Heart right ventricle (tissue), 16 donors: ENCODE results near the gene HELZ. TPM values are rescaled to one million over a fixed set of nuclear protein-coding genes. Genes with fewer than 3 reads are reported as not detected.

Experiments used
- ATAC-seq, 8 donors: fragments of 200-7000 bp; cut with Tn5 transposase; one replicate each; pipeline ENCODE4 v1.9.1; 2020; ENCODE audit warnings: mild to moderate bottlenecking in 8 of 8, moderate library complexity in 8 of 8, moderate number of reproducible peaks in 1 of 8
- DNase-seq, 2 donors: peaks; one replicate each; pipeline ENCODE4 v3.0.0-alpha.2; 2020
- H3K27ac ChIP-seq, 10 donors: fragments of 200-600 bp; sonication (generic) in 2 of 10; one replicate each; pipeline versions ENCODE4 v1.5.0 to v1.8.0; 2020 to 2022; ENCODE audit warnings: mild to moderate bottlenecking in 3 of 10
- H3K27me3 ChIP-seq, 7 donors: fragments of 200-600 bp; one replicate each; pipeline ENCODE4 v1.8.0; 2021 to 2022; ENCODE audit warnings: mild to moderate bottlenecking in 2 of 7
- H3K36me3 ChIP-seq, 9 donors: fragments of 200-600 bp; sonication (generic) in 1 of 9; one replicate each; pipeline versions ENCODE4 v1.5.0 to v1.8.0; 2020 to 2022; ENCODE audit warnings: mild to moderate bottlenecking in 2 of 9
- H3K4me1 ChIP-seq, 9 donors: fragments of 200-600 bp; sonication (generic) in 1 of 9; one replicate each; pipeline versions ENCODE4 v1.5.0 to v1.8.0; 2020 to 2022; ENCODE audit warnings: mild to moderate bottlenecking in 4 of 9
- H3K4me3 ChIP-seq, 10 donors: fragments of 200-600 bp; sonication (generic) in 2 of 10; one replicate each; pipeline versions ENCODE4 v1.5.0 to v1.8.0; 2020 to 2022; ENCODE audit warnings: mild to moderate bottlenecking in 7 of 10, moderate library complexity in 2 of 10
- H3K9me3 ChIP-seq, 11 donors: fragments of 200-600 bp in 10 of 11; sonication (generic) in 2 of 11; one replicate each; pipeline versions ENCODE4 v1.5.0 to v1.8.0; 2013 to 2022; ENCODE audit warnings: mild to moderate bottlenecking in 2 of 11, control low read depth in 1 of 11, moderate library complexity in 1 of 11
- WGBS, 2 donors: extraction: QIAGEN DNeasy Blood & Tissue Kit; methylation state at CpG; one replicate each; pipeline ENCODE4 v1.1.7; 2013; ENCODE audit warnings: inconsistent platforms in 1 of 2; 5-methylcytosine and 5-hydroxymethylcytosine counted together
- intact Hi-C, 10 donors: fragments of 100-400 bp; cut with DNase I; formaldehyde crosslinking; loops; one replicate each; pipeline versions ENCODE4 v1.11.1 to v1.14.2; 2022
- polyA plus RNA-seq, 2 donors: library from polyadenylated mRNA; stranded (reverse); fragments of 200-250 nt; gene quantifications; one replicate each; pipeline ENCODE4 v1.2.3, GENCODE V29; 2013
- total RNA-seq, 10 donors: library from RNA; stranded (reverse); fragmentation: NEBNext Ultra II Directional in 3 of 10; extraction: Animal tissue kit (Norgen Biotek cat#: 25700) in 3 of 10; gene quantifications; one replicate each; pipeline versions ENCODE4 v1.2.1 to v1.2.4, GENCODE V29; 2021 to 2023
- TF ChIP-seq, protein P1 (sequence below), 9 donors: fragments of 200-600 bp; sonication (generic) in 2 of 9; IDR thresholded peaks; one replicate each; pipeline versions ENCODE4 v1.5.0 to v1.8.0; 2021 to 2022; ENCODE audit warnings: antibody characterized with exemption in 9 of 9, mild to moderate bottlenecking in 5 of 9, moderate library complexity in 1 of 9
- donor health status: Arrhythmogenic right ventricular cardiomyopathy.
- donor health status: ischemic (EF 13 %, LVEDD 7.1; RV severe dilation, severe dysfunction).
- donor health status: healthy with polysubstance abuse.
- donor health status: DM: no; HTN: yes; CAD: no.
- donor health status: DM: no; HTN: no; CAD: no.
- donor health status: ischemic (EF 25% LVEDD 6.9; RV normal size, moderate dysfunction).
- donor health status: ischemic (EF 25% LVEDD 5.7; RV mildly dilated, moderate dysfunction).
- donor health status: healthy.
- donor health status: DM: yes; HTN: yes; CAD: no.
- donor health status: Ischemic cardiomyopathy.
- donor health status: ischemic (EF 35%, LVEDD 5.7; RV mildly dilated, moderate dysfunction).
- donor health status: nonischemic (EF 11% LVEDD 7.7; RV severe dilation, severe dysfunction).
- donor health status: DM: yes; HTN: yes; CAD: no.
- donor health status: PGD.
- donor health status: ischemic (EF 29% LVEDD 5.4; RV normal size, mild dysfunction).
- donor health status: nonischemic (EF 23%, LVEDD 6.1; RV moderate dilation, normal function).

Gene HELZ
- total and polyA plus RNA-seq, 12 donors, result 2.4 to 50.3 (median 40.6) TPM

DNA sequence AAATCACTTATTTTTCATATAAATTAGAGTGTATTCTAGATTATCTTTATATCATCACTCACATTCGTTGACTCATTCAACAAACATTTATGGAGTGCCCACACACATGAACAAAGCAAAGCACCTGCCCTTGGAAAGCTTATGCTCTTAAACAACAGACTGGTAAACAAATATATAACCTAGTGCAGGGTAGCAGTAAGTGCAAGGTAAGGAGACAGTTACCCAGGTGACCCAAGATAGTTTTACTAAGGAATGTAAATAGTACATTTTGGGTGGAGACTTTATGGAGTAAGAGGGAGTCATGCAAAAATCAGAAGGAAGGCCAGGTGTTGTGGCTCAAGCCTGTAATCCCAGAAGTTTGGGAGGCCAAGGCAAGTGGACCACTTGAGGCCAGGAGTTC is 40.4 kb upstream of the HELZ start:
- Histone ChIP-seq H3K36me3 (no peaks in the 10 kb centered on the region), H3K27ac (no peak overlapping the region), H3K9me3 (peaks cover 0 to 8% (median 0%) of the 10 kb centered on the region in 11 donors), H3K4me1 (peaks cover 0 to 24% (median 17%) of the 10 kb centered on the region in 9 donors), H3K27me3 (no peaks in the 10 kb centered on the region), H3K4me3 (no peak overlapping the region)
- intact Hi-C loops, result loop anchor here in 3 of 10 donors (5.0 to 10.0 kb wide), 2 partner anchors 38 to 61 kb away; partner anchors contain the start of gene HELZ (in 1 of the 3)
- no peak for DNase-seq
- TF ChIP-seq, protein P1, sequence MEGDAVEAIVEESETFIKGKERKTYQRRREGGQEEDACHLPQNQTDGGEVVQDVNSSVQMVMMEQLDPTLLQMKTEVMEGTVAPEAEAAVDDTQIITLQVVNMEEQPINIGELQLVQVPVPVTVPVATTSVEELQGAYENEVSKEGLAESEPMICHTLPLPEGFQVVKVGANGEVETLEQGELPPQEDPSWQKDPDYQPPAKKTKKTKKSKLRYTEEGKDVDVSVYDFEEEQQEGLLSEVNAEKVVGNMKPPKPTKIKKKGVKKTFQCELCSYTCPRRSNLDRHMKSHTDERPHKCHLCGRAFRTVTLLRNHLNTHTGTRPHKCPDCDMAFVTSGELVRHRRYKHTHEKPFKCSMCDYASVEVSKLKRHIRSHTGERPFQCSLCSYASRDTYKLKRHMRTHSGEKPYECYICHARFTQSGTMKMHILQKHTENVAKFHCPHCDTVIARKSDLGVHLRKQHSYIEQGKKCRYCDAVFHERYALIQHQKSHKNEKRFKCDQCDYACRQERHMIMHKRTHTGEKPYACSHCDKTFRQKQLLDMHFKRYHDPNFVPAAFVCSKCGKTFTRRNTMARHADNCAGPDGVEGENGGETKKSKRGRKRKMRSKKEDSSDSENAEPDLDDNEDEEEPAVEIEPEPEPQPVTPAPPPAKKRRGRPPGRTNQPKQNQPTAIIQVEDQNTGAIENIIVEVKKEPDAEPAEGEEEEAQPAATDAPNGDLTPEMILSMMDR (IDR thresholded peaks at IDR 0.05), result no peak
- WGBS, 2 donors, result 87 to 96% methylated on average over 1 of the region's 1 CpG
- no peak for ATAC-seq

DNA sequence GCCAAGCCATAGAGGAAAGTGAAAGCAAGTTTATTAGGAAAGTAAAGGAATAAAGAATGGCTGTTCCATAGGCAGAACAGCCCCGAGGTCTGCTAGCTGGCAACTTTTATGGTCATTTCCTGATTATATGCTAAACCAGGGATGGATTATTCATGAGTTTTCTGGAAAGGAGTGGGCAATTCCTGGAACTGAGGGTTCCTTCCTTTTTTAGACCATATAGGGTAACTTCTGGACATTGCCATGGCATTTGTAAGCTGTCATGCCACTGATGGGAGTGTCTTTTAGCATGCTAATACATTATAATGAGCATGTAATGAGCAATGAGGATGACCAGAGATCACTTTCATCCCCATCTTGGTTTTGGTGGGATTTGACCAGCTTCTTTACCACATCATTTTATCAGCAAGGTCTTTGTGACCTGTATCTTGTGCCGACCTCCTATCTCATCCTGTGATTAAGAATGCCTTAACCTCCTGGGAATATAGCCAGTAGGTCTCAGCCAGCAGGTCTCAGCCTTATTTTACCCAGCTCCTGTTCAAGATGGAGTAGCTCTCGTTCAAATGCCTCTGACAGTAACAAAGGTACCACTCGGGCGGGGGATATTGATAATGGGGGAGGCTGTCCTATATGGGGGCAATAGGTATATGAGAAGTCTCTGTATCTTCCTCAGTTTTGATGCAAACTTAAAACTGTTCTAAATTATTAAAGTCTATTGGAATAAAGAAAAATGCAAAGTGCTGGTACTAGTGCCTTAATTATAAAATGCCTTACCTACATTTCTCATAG is 38.9 kb upstream of the HELZ start:
- DNase-seq (no peak), ATAC-seq (no peak)
- Histone ChIP-seq H3K9me3 (peaks cover 0 to 8% (median 0%) of the 10 kb centered on the region in 11 donors), H3K4me1 (peaks cover 0 to 17% (median 8%) of the 10 kb centered on the region in 9 donors), H3K4me3 (no peak overlapping the region), H3K36me3 (no peaks in the 10 kb centered on the region), H3K27ac (no peak overlapping the region), H3K27me3 (no peaks in the 10 kb centered on the region)
- TF ChIP-seq, protein P1 (IDR thresholded peaks at IDR 0.05), result no peak
- intact Hi-C loops, result loop anchor here in 2 of 10 donors (10.0 kb wide), 1 partner anchor 59 kb away; no protein-coding TSS in a partner anchor
- 67 to 75% methylated on average over 5 of the region's 5 CpGs for WGBS, 2 donors

DNA sequence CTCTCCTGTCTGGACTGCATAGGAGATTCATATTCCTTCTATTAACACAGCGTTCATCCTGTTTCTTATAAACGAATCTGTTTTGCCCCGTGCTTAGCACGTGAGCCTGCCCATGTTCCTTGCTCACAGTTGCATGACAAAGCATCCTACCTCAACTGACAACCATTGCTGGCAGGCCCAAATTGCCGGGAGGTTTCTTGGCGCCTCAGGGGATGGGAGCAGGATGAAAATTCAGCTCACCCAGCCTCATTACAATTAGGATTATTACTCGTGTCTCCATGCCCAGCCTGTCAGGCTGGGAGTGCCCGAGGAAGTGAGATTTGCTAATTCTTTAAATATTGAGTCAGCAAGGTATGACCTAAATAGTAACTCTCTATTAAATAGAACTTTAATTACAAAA is 36.7 kb upstream of the HELZ start:
- H3K27ac ChIP-seq, result no peak overlapping the region
- ATAC-seq, result no peak

DNA sequence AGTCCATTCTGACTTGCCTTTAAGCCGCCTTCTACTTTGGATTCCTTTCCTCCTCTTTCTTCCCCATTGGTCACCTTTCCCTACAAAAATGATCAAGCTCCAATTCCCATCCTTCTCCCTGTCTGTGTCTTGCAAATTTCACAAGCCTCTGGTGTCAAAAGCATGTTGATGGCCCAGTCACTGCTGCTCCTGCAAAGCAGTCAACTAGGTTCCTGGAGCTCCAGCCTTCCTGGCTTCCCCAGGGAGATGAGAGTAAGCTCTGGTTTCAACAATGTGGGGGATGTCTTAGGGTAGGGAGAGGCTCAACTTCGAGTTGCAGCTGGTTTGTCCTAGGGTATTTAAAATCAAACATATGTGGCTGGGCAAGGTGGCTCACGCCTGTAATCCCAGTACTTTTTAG is 36.1 kb upstream of the HELZ start:
- DNase-seq, result no peak
- Histone ChIP-seq H3K4me3 (no peak overlapping the region), H3K4me1 (peaks cover 0 to 10% (median 5%) of the 10 kb centered on the region in 9 donors), H3K36me3 (no peaks in the 10 kb centered on the region), H3K27ac (no peak overlapping the region), H3K27me3 (no peaks in the 10 kb centered on the region), H3K9me3 (no peaks in the 10 kb centered on the region)
- WGBS, 2 donors, result 68 to 77% methylated on average over 3 of the region's 3 CpGs
- TF ChIP-seq, protein P1 (IDR thresholded peaks at IDR 0.05), result no peak
- ATAC-seq, result no peak
- intact Hi-C loops, result loop anchor here in 2 of 10 donors (10.0 kb wide), 1 partner anchor 56 kb away; no protein-coding TSS in a partner anchor

More for the DNA sequence above, 36.7 kb upstream of the HELZ start:
- TF ChIP-seq, protein P1 (IDR thresholded peaks at IDR 0.05), result no peak
- intact Hi-C loops, result loop anchor here in 2 of 10 donors (10.0 kb wide), 1 partner anchor 57 kb away; no protein-coding TSS in a partner anchor
- Histone ChIP-seq H3K9me3 (no peaks in the 10 kb centered on the region), H3K4me1 (peaks cover 0 to 10% (median 5%) of the 10 kb centered on the region in 9 donors), H3K4me3 (no peak overlapping the region), H3K27me3 (no peaks in the 10 kb centered on the region), H3K36me3 (no peaks in the 10 kb centered on the region)
- no peak for DNase-seq
- WGBS, 2 donors, result 80 to 81% methylated on average over 8 of the region's 8 CpGs
